ENCODE results near the gene SNX1.
"Not testable (repeated sequence)": the region's sequence is repeated elsewhere in the genome, so short reads cannot be mapped to it uniquely, and the experiment has no call there.

SNX1 gene

DNA sequence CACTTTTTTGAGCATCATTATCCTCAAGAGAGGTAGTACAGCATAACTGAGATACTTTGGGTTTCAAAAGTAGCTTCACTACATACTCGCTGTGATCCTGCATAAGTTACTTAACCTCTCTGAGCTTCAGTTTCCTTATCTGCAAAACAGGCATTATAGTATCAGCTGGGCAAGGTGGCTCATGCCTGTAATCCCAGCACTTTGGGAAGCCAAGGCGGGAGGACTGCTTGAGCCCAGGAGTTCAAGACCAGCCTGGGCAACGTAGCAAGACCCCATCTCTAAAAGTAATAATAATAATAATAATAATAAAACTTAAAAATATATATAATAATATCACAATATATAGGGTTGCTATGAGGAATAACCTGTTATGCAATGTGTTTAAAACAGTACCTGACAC lies 13.0 kb upstream of the SNX1 start:
- DNase-seq, result no peak

DNA sequence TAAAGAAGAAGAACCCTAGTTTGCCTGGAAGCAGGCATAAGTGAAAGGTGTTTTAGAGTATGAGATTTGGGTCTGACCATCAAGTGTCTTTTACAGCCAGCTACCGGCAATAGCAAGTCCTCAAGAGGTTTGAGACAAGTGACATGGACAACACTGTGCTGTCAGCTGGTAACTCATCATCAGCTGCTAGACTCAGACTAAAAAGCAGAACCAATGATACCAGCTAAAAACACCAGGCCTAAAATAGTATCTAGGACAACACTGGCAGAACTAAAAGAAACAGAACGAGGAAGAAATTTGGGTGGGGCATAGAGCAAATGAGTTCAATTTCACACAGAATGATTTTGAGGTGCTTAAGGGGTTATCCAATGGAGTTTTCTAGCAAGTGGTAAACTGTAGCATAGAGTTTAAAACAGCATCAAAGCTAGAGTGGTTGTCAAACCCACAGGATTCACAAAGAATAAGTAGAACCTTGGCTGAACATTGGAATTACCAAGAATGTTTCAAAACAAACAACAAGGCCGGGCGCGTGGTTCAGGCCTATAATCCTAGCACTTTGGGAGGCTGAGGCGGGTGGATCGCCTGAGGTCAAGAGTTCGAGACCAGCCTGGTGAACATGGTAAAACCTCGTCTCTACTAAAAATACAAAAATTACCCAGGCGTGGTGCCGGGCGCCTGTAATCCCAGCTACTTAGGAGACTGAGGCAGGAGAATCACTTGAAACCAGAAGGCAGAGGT lies 6.1 kb upstream of the SNX1 start:
- no peak for DNase-seq

DNA sequence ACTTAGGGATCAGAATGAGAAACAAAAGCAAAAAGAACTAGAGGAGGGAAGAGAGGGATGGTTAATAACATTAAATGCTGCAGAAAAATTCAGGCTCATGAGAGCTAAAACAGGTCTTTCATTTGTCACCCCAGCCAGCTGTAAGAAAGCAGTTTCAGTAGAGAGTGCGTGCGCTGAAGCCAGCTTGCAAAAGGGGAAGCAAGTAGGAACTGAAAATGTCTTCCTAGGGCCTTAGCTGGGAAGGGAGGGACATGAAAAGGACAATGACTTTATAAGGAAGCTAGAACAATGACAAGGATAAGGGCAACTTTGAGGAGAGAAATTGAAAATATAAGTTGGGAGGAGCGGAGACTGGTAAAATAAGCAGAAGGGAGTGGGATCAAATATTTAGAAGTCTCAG lies 5.3 kb upstream of the SNX1 start:
- no peak for DNase-seq

DNA sequence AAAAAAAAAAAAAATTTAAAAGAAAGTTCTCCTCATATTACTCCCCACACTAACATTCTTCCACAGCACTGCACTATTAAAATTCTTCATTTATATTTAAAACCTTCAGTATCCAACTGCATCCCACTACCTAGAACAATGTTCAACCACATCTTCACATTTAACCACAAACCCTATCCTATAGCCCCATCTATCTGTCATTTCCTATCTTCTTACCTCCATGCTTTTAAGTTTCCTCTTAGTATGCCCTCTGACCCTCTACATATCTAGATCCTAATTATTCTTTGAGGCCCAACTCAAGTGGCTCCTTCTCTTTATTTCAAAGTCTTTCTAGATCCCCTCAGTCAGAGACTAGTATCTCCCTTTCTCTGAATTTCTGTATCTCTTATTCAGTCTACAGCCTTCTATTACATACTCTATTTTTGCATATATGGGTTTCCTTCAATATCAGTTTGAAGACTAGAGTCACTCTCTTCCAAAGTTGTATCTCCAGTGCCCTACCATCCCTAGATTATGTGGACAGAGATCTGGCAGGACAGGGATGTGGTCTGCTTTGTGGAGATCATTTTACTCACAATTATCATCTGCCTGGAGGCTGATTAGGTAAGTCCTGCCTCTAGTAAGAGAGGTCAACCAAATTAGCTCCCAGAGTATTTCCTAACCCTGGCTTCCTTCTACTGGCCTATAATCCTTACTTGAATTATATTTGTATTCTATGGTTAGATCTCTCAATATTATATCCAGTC lies 3.5 kb upstream of the SNX1 start:
- no peak for DNase-seq

DNA sequence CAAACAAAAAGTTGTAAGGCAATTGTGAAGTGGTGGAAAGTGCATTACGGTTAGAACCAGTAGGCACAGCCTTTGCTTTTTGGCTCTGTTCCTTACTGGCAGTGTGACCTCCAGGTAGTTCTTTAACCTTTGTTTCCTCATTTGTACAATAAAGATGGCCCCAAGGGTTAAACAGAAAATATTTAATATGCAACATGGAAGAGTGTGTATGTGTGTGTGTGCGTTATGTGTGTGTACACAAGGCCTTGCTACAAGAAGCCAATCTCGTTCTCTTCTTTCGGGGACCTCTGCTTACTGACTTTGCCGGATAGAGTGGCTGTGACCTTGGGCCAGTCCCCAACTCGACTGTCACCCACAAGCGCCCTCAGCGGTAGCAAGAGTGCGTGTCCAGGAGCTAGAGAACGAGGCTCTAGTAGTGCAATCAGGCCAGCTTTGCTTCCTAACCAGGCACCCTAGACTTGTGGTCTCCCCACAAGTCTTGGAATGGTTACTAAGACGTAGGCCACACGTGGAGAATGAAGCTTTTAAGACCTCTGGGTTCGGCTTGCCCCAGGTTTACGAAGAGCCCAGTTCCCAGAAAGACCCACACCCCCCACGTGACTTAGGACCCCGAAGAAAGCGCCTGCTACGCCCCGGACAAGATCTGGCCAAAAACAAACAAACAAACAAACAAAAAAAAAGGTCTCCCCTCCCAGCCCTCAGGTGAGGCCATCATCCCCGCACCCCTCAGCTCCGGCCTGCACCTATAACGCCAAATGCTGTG lies 2.7 kb upstream of the SNX1 start:
- DNase-seq, result peak; percentile 16

DNA sequence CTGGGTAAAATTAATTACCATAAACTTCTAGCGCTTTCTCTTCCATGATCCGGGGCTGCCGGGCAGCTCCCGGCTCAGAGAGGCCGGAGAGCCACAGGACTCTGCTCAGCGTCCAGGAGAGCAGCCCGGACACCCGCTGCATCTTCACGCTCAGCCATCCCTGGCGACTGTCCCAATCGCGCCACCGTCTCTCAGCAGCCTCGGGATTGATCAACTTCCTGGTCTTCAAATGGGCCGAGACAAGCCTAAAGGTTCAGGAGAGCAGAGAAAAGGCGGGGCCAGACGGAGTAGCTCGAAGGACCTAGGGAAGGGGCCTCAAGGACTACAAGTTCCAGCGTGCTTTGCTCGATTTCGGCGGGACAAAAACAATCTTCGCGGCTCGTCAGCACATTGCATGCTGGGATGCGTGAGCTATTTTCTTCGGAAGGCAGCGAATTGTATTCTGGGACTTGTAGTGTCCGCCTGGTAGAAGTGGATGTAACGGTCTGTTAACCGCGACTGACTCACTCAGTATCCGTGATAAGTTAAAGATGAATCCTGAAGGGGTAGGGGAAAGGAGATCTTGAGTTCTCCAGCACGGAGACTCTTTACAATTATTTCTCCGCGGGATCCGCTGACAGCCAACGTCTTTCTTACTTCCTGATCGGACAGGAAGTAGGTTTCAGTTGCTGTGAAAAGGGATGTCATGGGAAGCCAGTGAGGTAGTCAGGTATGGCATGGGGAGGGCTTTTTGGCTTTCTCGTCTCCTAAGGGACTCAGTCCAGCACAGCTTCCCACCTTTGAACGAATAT lies 2.0 kb upstream of the SNX1 start, which contains the start of gene CIAO2A:
TSS of gene CIAO2A (minus strand) at position 212 of the 791 bp plus-strand sequence. CDS start at position 142, 70 bp downstream.
- peak; percentile 87 for DNase-seq

DNA sequence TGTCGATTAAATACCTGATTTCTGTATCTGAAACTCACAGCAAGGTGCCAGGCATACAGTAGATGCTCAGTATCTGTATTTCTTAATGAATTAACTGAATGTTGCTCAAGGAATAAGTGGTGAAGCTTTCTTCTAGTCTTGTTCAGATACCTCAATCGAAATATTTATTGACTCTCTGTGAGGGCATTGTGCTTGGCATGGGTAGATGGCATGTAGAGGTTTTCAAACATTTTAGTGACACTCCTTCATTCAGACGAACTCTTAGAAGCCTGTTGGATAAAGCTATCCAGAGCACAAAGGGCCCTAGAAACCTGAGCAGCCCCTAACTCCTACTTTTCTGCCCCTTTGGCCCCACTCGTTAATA lies 369 bp upstream of the SNX1 start:
- no peak for DNase-seq

DNA sequence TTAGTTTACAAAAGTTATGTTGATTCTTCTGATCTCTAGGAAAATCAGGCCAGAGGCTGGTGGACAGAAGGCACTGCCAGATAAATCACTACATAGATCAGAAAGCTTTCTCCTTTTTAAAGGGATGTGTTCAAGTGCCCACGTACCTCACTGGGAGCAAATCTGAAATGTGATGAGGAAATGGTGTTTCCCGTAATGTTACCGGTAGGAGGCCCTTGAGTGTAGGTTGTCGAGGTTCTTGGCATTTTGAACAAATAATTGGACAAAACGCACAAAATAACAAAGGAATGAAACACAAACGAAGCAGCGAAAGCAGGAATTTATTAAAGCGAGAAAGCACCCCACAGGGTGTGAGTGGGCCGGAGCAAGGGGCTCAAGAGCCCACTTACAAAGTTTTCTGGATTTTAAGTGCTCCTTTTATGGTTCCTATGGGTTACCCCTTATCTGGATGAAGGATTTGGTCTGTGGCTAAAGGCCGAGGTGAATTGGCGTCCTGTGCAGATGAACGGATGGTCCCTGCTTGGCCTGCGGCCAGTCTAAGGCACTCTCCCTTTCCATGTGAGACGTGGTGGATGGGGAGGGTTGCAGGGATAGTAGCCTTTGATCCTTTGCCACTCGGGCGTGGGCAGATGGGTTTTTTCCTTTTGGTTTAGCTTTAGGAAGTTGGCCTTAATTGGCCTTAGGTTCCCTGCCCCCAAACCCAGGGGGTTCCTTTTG lies 1.0 kb downstream of the SNX1 start:
- no peak for DNase-seq

DNA sequence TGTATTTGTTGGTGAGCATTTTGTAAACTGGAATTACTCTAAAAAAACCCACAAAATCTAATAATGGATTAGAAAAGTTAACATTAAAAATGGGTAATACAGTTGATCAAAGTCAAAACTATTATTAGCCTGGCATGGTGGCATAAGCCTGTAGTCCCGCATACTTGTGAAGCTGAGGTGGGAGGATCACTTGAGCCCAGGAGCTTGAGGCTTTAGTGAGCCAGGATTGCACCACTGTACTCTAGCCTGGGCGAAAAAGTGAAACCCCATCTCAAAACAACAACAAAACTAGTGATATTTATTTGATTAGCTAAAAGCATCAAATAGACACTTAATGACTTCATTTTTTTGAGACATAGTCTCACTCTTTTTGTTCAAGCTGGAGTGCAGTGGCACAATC lies 3.6 kb downstream of the SNX1 start:
- DNase-seq, result no peak

DNA sequence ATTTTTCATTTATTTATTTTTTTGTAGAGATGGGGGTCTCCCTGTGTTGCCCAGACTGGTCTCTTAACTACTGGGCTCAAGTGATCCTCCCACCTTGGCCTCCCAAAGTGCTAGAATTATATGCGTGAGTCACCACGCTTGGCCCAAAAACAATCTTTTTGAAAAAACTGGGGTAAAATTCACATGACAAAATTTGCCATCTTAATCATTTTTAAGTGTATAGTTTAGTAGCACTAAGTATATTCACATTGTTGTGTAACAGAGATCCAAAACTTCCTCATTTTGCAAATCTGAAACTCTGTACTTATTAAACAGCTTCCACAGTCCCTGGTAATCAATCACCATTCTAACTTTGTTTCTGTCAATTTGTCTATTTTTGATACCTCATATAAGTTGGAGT lies 5.2 kb downstream of the SNX1 start:
- no peak for DNase-seq

DNA sequence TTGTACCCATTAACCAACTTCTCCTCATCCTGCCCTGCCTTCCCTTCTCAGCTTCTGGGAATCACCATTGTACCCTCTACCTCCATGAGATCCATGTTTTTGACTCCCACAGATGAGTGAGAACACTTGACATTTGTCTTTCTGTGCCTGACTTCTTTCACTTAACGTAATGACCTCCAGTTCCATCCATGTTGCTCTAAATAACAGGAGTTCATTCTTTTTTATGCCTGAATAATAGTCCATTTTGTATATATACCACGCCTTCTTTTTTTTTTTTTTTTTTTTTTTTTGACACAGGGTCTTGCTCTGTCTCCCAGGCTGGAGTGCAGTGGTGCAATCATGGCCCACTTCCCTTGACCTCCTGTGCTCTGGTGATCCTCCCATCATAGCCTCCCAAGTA lies 6.7 kb downstream of the SNX1 start:
- DNase-seq, result no peak

DNA sequence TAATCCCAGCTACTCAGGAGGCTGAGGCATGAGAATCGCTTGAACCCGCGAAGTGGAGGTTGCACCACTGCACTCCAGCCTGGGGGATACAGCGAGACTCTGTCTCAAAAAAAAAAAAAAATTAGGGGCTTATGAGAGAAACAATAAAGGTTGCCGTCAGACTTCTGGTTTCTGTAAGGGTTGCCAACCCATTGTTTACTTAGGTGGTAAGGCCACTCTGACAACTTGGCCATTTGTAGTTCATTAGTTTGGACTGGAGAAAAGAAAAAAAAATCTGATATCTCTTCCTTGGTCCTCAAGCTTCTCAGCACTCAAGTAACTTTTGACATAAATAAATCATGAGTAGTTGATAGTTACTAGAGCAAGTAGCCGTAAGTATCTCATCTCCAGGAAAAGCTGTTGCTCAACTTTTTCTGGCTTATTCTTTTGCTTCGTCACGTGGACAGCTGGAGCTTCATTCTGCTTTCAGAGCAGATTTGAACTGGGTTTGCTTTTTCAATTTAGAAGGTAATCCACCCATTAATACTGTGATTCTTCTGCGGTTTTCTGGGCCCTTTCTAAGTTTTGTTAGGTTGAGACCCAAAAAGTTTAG lies 9.4 kb downstream of the SNX1 start:
- DNase-seq, result no peak

DNA sequence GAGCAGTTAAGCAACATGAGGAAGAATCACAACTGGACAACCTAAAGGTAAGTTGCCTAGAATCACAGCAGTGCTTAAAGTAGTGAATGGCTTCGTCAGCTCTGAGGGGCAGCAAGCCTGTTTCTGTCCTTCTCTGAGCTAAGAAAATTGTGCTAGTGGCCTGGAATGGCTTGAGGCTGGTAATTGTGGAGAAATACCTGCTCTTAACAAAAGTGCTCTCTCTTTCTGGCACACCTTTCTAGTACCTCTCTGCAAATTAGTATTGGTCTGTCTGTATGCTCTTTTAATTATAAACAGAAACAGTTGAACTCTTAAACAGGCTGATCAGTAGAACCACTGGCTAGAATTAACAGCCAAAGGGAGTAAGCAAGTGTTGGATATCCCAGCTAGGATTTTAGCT lies 11.6 kb downstream of the SNX1 start:
- DNase-seq, result no peak

DNA sequence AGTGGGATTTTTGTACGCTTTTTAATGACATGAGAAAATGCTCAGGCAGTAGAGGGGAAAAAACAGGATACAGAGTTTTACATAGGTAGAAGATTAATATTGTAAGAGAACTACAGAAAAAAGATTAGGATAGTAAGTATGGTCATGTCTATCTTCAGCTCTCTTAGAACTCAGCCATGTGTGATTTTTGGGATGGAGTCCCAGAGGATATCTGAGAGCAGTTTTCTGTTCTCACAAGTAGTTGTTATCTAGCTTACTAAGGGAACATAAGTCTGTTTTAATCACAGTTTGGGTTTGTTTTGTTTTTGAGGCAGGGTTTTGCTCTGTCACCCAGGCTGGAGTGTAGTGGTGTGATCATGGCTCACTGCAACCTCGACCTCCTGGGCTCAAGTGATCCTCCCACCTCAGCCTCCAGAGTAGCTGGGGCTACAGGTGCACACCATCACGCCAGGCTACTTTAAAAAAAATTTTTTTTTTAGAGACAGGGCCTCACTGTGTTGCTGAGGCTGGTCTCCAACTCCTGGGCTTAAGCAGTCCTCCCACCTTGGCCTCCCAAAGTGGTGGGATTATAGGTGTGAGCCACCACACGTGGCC lies 14.4 kb downstream of the SNX1 start:
- DNase-seq, result not testable (repeated sequence)

DNA sequence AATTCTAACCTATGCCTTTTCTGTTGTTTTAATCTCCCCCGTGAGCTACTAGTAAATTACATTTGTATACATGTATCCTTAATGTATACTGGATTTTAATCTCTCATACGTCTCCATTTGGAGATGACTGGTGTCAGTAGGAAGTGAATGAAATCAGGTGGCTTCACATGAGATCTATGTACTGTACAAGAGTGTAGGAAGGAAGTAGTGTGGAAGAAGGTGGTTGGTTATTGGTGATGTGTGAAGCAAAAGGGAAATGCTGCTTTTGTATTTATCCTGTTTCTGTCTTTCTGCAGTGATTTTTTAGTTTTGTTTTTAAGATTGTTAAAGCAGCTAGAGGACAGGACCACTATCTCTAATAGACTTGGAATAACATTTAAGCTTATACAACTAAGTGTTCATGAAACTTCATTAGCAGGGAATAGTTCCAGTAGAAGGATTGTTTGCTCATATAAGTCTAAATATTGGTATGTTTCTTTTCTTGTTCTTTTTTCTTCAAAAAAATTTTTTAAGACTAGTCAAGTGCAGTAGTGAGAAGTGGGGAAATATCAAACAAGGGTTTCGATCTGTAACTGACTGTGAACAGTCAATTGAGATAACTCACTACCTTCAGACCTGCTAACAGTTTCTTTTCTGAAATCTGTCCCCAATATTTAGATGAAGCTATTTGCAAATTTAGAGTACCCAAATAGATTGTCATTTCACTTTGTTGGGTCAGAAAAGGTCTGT lies 15.3 kb downstream of the SNX1 start:
- no peak for DNase-seq

DNA sequence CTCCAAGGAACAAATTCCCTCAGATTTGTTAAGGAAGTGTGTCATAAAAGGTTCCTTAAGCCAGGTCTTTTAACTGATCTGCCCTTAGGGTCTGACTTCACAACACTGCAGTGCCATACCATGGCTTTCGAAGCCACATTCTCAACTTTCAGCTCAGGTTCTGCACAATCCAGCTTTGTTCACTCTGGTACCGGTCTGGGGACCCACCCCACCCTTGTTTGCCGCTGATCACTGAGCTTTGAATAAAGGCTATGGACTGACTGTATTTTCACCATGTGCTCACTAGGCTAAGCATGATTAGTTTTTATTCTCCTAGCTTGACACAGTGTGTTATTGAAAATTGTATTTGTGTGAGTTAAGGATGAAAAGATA lies 15.9 kb downstream of the SNX1 start:
- DNase-seq, result no peak

DNA sequence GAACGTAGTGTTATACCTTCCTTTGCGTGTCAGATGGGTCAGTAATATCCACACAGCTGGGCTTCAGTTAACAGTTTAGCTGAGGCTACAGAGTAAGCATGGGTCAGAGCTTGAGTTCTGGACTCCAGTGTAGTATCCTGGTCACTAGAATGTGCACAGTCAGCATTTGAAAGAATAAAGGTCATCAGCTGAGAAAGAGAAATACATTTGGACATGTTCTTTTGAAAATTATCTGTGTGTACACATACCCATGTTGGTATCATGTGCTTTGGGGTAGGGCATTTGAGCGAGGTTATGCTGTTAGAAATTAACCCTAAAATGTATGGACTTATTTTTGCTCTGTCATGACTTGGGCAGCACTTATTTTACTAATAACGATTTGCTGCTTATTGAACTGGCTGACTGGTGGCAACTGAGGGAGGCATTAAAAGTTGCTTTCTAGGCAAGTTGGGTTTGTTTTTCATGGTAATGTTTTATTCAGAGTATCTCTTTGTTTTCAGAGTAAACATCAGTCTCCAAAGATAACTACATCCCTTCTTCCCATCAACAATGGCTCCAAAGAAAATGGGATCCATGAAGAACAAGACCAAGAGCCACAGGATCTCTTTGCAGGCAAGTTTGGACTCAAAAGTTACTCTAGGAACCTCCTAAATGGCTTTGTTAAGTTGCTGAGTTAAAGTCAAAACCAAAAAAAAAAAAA lies 16.4 kb downstream of the SNX1 start:
- no peak for DNase-seq

DNA sequence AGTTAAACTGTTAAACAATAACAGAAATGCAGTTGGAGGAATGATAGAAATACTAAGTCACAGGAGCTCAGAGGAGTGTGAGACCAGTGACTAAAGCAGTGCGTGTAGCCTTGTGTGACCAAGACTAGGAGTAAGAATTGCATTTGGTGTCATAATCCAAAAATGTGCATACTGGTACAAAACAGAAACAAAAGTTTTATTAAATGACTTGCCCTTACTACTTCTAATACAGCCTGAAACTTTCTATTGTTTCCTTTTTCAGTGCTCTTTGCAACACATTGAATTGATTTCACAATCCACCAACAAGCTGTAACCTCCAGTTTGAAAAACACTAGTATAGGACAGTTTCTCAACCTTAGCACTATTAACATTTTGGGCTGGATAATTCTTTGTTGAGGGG lies 17.1 kb downstream of the SNX1 start:
- DNase-seq, result no peak

DNA sequence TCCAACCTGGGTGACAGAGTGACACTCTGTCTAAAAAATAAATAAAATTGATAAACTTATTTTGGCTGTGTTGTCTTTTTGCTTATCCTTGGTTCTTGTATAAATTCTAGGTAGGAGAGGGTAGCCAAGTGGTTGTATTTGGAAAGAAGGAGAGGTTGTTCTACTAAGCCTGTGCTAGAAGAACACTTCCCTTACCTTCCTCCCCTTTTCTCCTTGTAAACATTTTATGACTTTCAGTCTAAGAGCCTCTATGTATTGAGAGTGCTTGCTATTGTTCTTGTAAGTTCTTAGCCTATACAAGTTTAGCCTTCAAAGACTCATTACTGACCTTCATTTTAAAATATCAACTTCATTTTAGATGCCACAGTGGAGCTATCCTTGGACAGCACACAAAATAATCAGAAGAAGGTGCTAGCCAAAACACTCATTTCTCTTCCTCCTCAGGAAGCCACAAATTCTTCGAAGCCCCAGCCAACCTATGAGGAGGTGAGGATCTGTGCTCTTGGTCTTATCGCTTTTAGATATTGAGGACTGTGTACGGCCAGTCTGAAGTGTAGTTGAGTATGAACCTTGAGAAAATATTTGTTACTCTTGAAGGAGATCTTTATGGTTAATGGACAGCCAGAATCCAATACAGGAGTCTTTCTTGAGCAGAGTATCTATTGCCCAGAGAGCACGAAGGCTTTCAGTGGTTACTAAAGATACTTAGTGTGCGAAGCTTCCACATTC lies 22.1 kb downstream of the SNX1 start:
- DNase-seq, result no peak
